NCI-H1694 treated with DMSO at 0.1 percent for 48 hours (cell line): ENCODE data around the gene APOH.
"Not testable (repeated sequence)": the region's sequence is repeated elsewhere in the genome, so short reads cannot be mapped to it uniquely, and the experiment has no call there.

ENCODE experiments used
- DNase-seq: peaks from one replicate; lab custom pipeline; 2025; lab: John Stamatoyannopoulos, UW

Gene APOH

GRCh38 chr17:66228887-66229782 is at the start of gene APOH:
TSS of gene APOH (minus strand) at chr17:66229415. CDS start at chr17:66229379, 36 bp downstream.
- no peak for DNase-seq

GRCh38 chr17:66277191-66277590 is 48.0 kb upstream of the APOH start:
- DNase-seq: no peak

GRCh38 chr17:66276328-66276937 is 47.2 kb upstream of the APOH start:
- no peak for DNase-seq

GRCh38 chr17:66275651-66276050 is 46.4 kb upstream of the APOH start:
- no peak for DNase-seq

GRCh38 chr17:66273586-66273848 is 44.3 kb upstream of the APOH start:
- DNase-seq: no peak

- DNase-seq: no peak
Measured at GRCh38 chr17:66272811-66273585, 43.8 kb upstream of the APOH start.

GRCh38 chr17:66271512-66271911 is 42.3 kb upstream of the APOH start:
- DNase-seq: no peak

GRCh38 chr17:66270106-66270505 is 40.9 kb upstream of the APOH start:
- no peak for DNase-seq

GRCh38 chr17:66268247-66268927 is 39.2 kb upstream of the APOH start:
- no peak for DNase-seq

GRCh38 chr17:66264696-66265095 is 35.5 kb upstream of the APOH start:
- no peak for DNase-seq

- no peak for DNase-seq
Measured at GRCh38 chr17:66262767-66263166, 33.6 kb upstream of the APOH start.

- DNase-seq: no peak
Measured at GRCh38 chr17:66260688-66261087, 31.5 kb upstream of the APOH start.

- no peak for DNase-seq
Measured at GRCh38 chr17:66260275-66260674, 31.1 kb upstream of the APOH start.

- no peak for DNase-seq
Measured at GRCh38 chr17:66255527-66255971, 26.3 kb upstream of the APOH start.

GRCh38 chr17:66255112-66255511 is 25.9 kb upstream of the APOH start:
- peak; percentile 4 for DNase-seq

GRCh38 chr17:66253458-66253857 is 24.2 kb upstream of the APOH start:
- not testable (repeated sequence) for DNase-seq

GRCh38 chr17:66250686-66251085 is 21.5 kb upstream of the APOH start:
- no peak for DNase-seq

- DNase-seq: no peak
Measured at GRCh38 chr17:66248285-66248684, 19.1 kb upstream of the APOH start.

GRCh38 chr17:66241839-66242238 is 12.6 kb upstream of the APOH start:
- no peak for DNase-seq

GRCh38 chr17:66240630-66241029 is 11.4 kb upstream of the APOH start:
- no peak for DNase-seq

- DNase-seq: no peak
Measured at GRCh38 chr17:66240013-66240412, 10.8 kb upstream of the APOH start.

- DNase-seq: no peak
Measured at GRCh38 chr17:66235377-66235994, 6.3 kb upstream of the APOH start.
